Kidney (tissue), 14 donors: Measurements from ENCODE around the gene CTNNBL1. TPM values are rescaled to one million over a fixed set of nuclear protein-coding genes. Genes with fewer than 3 reads are reported as not detected.

Source experiments
- DNase-seq, 5 donors: peaks; one replicate each; pipeline ENCODE4 v3.0.0-alpha.2; 2013 to 2020
- FAIRE-seq: peaks from 2 replicates; lab custom pipeline; 2012; peaks lifted over from hg19 to GRCh38; lab: Jason Lieb, UNC
- H3K27ac ChIP-seq, 2 donors: one replicate each; pipeline ENCODE4 v1.7.0; 2013; ENCODE audit warnings: low read depth in 2 of 2, low read length in 2 of 2, inconsistent platforms in 1 of 2
- H3K27me3 ChIP-seq: one replicate; pipeline ENCODE4 v1.7.1; 2013; ENCODE audit warnings: low read length, inconsistent platforms; ENCODE audit not compliant: control insufficient read depth, insufficient read depth
- H3K36me3 ChIP-seq, 3 donors: one replicate each; pipeline versions ENCODE4 v1.7.0 to v1.7.1; 2013; ENCODE audit warnings: low read length in 3 of 3, control low read depth in 1 of 3, inconsistent platforms in 1 of 3; ENCODE audit not compliant: insufficient read depth in 3 of 3, control insufficient read depth in 2 of 3
- H3K4me1 ChIP-seq, 3 donors: one replicate each; pipeline versions ENCODE4 v1.7.0 to v1.7.1; 2013; ENCODE audit warnings: low read length in 3 of 3, inconsistent platforms in 1 of 3, low read depth in 1 of 3; ENCODE audit not compliant: control insufficient read depth in 2 of 3, insufficient read depth in 2 of 3
- H3K4me3 ChIP-seq, 3 donors: one replicate each; pipeline versions ENCODE4 v1.7.0 to v1.8.1; 2013; ENCODE audit warnings: low read length in 3 of 3, control low read depth in 1 of 3, inconsistent platforms in 1 of 3
- H3K9ac ChIP-seq, 3 donors: one replicate each; pipeline versions ENCODE4 v1.7.0 to v1.7.1; 2013; ENCODE audit warnings: low read length in 3 of 3, control low read depth in 1 of 3, inconsistent platforms in 1 of 3
- H3K9me3 ChIP-seq, 3 donors: one replicate each; pipeline versions ENCODE4 v1.7.0 to v1.7.1; 2013; ENCODE audit warnings: low read length in 3 of 3, control low read depth in 1 of 3, inconsistent platforms in 1 of 3; ENCODE audit not compliant: control insufficient read depth in 2 of 3, insufficient read depth in 1 of 3
- intact Hi-C: fragments of 100-400 bp; cut with DNase I; formaldehyde crosslinking; loops from one replicate; pipeline ENCODE4 v1.11.1; 2022
- polyA plus RNA-seq: library from polyadenylated mRNA; stranded (reverse); fragments of 350-450 nt; fragmentation: Illumina TruSeq; extraction: RNeasy Lipid Tissue Mini Kit (QIAGEN cat#74804); gene quantifications from one replicate; pipeline ENCODE4 v1.2.3, GENCODE V29; 2014; ENCODE audit warnings: low read depth, low replicate concordance; ENCODE audit not compliant: insufficient read depth
- total RNA-seq: library from RNA; stranded (reverse); fragmentation: NEBNext Ultra II Directional; extraction: Animal tissue kit (Norgen Biotek cat#: 25700); gene quantifications from one replicate; pipeline ENCODE4 v1.2.1, GENCODE V29; 2021
- TF ChIP-seq, protein P1 (sequence below): IDR thresholded peaks from 3 replicates; pipeline ENCODE4 v1.5.1; 2012; ENCODE audit warnings: mild to moderate bottlenecking, moderate library complexity, borderline replicate concordance; ENCODE audit not compliant: insufficient read depth; ENCODE audit errors: extremely low read depth
- donor health status: control.
- donor health status: control.
- donor health status: control.
- donor health status: control.
- donor health status: control.
- donor health status: DM: yes; HTN: yes; CAD: no.
- donor health status: Normal renal cell carcinoma (clear cell type).

The CTNNBL1 gene
- total and polyA plus RNA-seq, 2 donors from 2014 or later = 40.9 to 70.9 TPM

DNA sequence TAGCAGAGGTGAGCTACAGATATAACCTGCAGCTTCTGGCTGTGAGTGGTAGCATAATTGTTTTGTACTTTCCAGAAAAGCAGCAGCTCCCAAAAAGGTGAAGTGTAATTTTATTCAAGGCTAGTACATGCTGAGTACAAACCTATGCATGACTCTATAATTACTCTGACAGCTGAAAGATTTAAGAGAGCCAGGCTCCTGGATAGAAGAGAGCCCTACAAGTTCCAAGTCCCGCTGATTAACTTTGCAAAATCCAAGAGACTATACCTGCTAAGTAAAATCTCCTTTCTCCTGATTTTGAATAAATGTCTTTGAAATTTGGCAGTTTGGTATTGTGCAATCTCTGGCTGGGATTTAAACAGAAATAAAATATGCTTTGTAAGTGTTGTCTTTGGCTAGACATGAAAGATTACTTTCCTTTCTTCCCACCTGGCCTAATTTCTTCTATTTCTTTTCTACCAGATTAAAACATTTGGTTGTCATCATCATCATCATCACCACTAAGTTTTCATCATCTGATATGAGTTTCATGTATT, 79.5 kb downstream of the CTNNBL1 start:
- Histone ChIP-seq H3K9me3 (no peaks in the 10 kb centered on the region), H3K4me3 (no peak overlapping the region), H3K27ac (no peak overlapping the region), H3K9ac (no peak overlapping the region), H3K4me1 (no peaks in the 10 kb centered on the region), H3K36me3 (peaks cover 0 to 21% (median 3%) of the 10 kb centered on the region in 3 donors), H3K27me3 (no peaks in the 10 kb centered on the region)
- DNase-seq (no peak), FAIRE-seq (no peak)
- TF ChIP-seq, protein P1, sequence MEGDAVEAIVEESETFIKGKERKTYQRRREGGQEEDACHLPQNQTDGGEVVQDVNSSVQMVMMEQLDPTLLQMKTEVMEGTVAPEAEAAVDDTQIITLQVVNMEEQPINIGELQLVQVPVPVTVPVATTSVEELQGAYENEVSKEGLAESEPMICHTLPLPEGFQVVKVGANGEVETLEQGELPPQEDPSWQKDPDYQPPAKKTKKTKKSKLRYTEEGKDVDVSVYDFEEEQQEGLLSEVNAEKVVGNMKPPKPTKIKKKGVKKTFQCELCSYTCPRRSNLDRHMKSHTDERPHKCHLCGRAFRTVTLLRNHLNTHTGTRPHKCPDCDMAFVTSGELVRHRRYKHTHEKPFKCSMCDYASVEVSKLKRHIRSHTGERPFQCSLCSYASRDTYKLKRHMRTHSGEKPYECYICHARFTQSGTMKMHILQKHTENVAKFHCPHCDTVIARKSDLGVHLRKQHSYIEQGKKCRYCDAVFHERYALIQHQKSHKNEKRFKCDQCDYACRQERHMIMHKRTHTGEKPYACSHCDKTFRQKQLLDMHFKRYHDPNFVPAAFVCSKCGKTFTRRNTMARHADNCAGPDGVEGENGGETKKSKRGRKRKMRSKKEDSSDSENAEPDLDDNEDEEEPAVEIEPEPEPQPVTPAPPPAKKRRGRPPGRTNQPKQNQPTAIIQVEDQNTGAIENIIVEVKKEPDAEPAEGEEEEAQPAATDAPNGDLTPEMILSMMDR = no peak
- intact Hi-C loops = no loop called here

DNA sequence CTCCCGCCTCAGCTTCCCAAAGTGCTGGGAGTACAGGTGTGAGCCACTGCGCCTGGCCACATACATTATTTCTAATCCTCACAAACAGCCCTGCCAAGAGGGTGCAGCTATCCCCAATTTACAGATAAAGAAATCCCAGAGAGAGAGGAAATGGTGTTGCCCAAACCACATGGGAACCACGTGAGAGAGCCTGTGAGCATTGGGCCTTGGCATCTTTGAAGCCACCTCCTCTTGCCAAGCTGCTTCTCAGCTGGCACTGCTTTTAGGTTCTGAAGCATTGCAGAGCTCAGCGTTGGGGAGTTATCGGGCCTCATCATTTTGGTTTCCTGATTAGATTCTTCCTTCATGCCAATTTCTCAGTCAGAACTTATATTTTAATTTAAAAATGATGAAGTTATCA, 80.3 kb downstream of the CTNNBL1 start:
- FAIRE-seq (no peak), DNase-seq (no peak)
- TF ChIP-seq, protein P1 = no peak
- Histone ChIP-seq H3K36me3 (peaks cover 0 to 24% (median 5%) of the 10 kb centered on the region in 3 donors), H3K27ac (no peak overlapping the region), H3K9me3 (no peaks in the 10 kb centered on the region), H3K4me1 (no peaks in the 10 kb centered on the region), H3K9ac (no peak overlapping the region), H3K4me3 (no peak overlapping the region), H3K27me3 (no peaks in the 10 kb centered on the region)
- intact Hi-C loops = no loop called here

DNA sequence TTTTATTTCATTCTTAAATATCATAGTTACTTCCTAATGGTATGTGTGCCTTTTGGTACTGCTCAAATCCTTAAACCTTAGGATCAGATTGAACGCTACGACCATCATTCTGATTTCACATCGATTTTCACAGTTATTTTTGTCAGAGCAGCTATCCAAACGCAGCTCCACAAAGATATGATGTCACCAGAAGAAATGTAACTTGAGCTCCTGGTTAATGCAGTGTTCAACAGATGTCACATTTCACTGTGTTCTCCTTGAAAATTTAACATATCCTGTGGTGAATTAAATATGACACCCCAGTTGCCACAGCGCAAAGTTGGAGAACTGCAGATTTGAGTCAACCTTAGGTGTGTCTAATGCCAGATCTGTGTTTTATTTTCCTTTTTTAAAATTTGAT, 81.4 kb downstream of the CTNNBL1 start:
- intact Hi-C loops = no loop called here
- H3K4me1 ChIP-seq = no peaks in the 10 kb centered on the region
- DNase-seq (peak in 1 of 5 donors; percentile 13), FAIRE-seq (no peak)
- no peaks in the 10 kb centered on the region for H3K9me3 ChIP-seq
- no peak overlapping the region for H3K27ac ChIP-seq
- H3K9ac ChIP-seq = no peak overlapping the region
- TF ChIP-seq, protein P1 = no peak
- peaks cover 0 to 19% (median 6%) of the 10 kb centered on the region in 3 donors for H3K36me3 ChIP-seq
- no peaks in the 10 kb centered on the region for H3K27me3 ChIP-seq
- H3K4me3 ChIP-seq = no peak overlapping the region

DNA sequence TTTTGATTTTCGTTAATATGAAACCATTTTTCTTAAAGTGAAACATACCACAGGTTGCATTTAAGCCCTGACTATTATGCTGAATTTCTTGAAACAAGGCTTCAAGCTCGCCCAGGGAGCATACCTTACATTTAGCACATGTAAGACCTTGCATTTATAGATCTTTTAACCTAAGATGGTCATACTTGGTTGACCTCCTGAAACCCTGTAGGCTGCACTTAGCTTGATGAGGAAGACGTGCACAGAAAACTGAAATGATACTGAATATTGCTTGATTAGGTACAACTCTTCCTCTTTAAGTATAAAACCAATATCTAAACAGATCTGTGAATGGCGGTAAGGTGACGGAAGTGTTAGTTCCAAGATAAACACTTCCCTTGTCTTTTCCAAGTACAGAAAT, 82.2 kb downstream of the CTNNBL1 start:
- H3K27me3 ChIP-seq = no peaks in the 10 kb centered on the region
- H3K4me3 ChIP-seq = no peak overlapping the region
- peaks cover 2 to 19% (median 6%) of the 10 kb centered on the region in 3 donors for H3K36me3 ChIP-seq
- FAIRE-seq = no peak
- no peak for DNase-seq
- TF ChIP-seq, protein P1 = no peak
- H3K9me3 ChIP-seq = no peaks in the 10 kb centered on the region
- H3K4me1 ChIP-seq = no peaks in the 10 kb centered on the region
- intact Hi-C loops = no loop called here
- H3K9ac ChIP-seq = no peak overlapping the region
- no peak overlapping the region for H3K27ac ChIP-seq
